MG63 (cell line): Measurements from ENCODE around the gene GDI1. TPM values are rescaled to one million over a fixed set of nuclear protein-coding genes. Genes with fewer than 3 reads are reported as not detected.
A peak's percentile ranks its signal among the peaks of the same experiment; 100 is the strongest.

ENCODE experiments used
- DNase-seq: peaks from one replicate; pipeline ENCODE4 v3.0.0-alpha.2; 2020
- H3K27me3 ChIP-seq: fragments of 250-450 bp; sonication (Bioruptor Pico); 2 replicates; pipeline ENCODE4 v1.5.1; 2020; ENCODE audit warnings: mild to moderate bottlenecking, moderate library complexity
- H3K36me3 ChIP-seq: fragments of 250-450 bp; sonication (Bioruptor Pico); 2 replicates; pipeline ENCODE4 v1.5.1; 2020; ENCODE audit warnings: mild to moderate bottlenecking, moderate library complexity
- H3K4me3 ChIP-seq: fragments of 250-450 bp; sonication (Bioruptor Pico); 2 replicates; pipeline ENCODE4 v1.5.1; 2020; ENCODE audit warnings: mild to moderate bottlenecking, moderate library complexity
- H3K9me3 ChIP-seq: fragments of 250-450 bp; sonication (Bioruptor Pico); 2 replicates; pipeline ENCODE4 v1.5.1; 2020; ENCODE audit warnings: mild to moderate bottlenecking, moderate library complexity
- total RNA-seq: library from RNA; depleted of rRNA; stranded (reverse); fragments of >200 nt; shearing (Covaris generic); gene quantifications from 2 replicates; pipeline ENCODE4 v1.2.3, GENCODE V29; 2014; ENCODE audit warnings: low replicate concordance

The GDI1 gene
- total RNA-seq, 1 experiment from 2014 or later: 43.6 TPM

DNA sequence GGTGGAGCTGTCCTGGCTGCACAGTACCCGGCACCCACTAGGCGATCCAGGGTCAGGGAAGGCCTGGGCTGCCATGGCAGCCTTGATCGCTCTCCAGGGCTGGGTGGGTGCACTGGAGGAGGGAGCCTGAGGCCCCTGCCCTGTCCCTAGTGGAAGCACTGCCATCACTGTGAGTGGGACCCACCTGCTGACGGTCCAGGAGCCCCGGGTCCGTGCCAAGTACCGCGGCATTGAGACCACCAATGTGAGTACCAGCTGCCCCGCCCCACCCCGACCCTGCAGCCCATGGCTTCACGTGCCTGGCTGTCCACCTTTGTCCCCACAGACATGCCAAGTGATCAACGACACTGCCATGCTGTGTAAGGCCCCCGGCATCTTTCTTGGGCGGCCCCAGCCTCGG is 30.0 kb downstream of the GDI1 start:
- DNase-seq: no peak
- no peaks in the 10 kb centered on the region for H3K36me3 ChIP-seq
- no peaks in the 10 kb centered on the region for H3K27me3 ChIP-seq
- no peak overlapping the region for H3K4me3 ChIP-seq
- no peaks in the 10 kb centered on the region for H3K9me3 ChIP-seq

DNA sequence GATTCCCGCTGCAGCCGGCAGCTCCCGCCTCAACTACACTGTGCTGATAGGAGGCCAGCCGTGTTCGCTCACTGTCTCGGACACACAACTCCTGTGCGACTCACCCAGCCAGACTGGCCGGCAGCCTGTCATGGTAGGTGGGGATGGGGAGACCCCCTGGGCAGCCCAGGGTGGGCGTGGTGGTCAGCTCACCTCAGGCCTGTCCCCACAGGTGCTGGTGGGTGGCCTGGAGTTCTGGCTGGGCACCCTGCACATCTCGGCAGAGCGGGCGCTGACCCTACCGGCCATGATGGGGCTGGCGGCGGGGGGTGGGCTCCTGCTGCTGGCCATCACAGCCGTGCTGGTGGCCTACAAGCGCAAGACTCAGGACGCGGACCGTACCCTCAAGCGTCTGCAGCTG is 30.6 kb downstream of the GDI1 start:
- no peaks in the 10 kb centered on the region for H3K9me3 ChIP-seq
- no peak for DNase-seq
- H3K36me3 ChIP-seq: no peaks in the 10 kb centered on the region
- H3K27me3 ChIP-seq: no peaks in the 10 kb centered on the region
- H3K4me3 ChIP-seq: no peak overlapping the region

DNA sequence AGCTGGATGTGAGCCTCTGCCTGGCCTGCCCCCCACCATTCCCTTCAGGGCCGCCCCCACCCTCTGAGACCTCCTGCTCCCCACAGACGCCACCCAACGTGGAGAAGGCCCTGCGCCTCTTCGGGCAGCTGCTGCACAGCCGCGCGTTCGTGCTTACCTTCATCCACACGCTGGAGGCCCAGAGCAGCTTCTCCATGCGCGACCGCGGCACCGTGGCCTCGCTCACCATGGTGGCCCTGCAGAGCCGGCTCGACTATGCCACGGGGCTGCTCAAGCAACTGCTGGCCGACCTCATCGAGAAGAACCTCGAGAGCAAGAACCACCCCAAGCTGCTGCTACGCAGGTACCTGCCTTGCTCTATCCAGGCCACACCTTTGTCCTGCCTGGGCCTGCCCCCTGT is 31.3 kb downstream of the GDI1 start:
- no peak for DNase-seq
- no peak overlapping the region for H3K4me3 ChIP-seq
- no peaks in the 10 kb centered on the region for H3K9me3 ChIP-seq
- no peaks in the 10 kb centered on the region for H3K27me3 ChIP-seq
- H3K36me3 ChIP-seq: no peaks in the 10 kb centered on the region

DNA sequence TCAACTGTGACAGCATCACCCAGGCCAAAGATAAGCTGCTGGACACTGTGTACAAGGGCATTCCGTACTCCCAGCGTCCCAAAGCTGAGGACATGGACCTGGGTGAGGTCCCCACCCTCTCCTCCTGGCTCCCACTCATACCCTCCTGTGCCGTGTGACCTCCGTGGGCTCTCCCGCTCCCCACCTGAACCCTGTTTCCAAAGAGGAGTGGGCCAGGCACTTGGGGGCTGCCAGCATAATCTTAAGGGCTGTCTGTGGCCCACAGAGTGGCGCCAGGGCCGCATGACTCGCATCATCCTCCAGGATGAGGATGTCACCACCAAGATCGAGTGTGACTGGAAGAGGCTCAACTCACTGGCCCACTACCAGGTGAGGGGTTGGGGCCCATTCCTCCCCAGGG is 32.2 kb downstream of the GDI1 start:
- H3K9me3 ChIP-seq: no peaks in the 10 kb centered on the region
- DNase-seq: no peak
- no peak overlapping the region for H3K4me3 ChIP-seq
- H3K27me3 ChIP-seq: no peaks in the 10 kb centered on the region
- no peaks in the 10 kb centered on the region for H3K36me3 ChIP-seq

DNA sequence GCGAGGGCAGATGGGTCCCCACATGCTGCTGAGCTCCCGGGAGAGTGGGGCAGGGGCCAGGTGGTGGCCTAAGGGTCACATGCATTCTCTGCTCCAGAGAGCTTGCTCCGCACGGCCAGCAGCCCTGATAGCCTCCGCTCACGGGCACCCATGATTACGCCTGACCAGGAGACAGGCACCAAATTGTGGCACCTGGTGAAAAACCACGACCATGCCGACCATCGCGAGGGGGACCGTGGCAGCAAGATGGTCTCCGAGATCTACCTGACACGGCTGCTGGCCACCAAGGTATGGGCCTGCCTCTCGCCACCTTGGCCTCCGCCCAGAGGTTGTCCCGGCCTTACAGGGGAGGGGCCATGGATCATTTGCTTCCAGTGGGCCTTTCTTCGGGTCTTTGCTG is 32.9 kb downstream of the GDI1 start:
- Histone ChIP-seq H3K36me3 (no peaks in the 10 kb centered on the region), H3K27me3 (no peaks in the 10 kb centered on the region), H3K9me3 (no peaks in the 10 kb centered on the region), H3K4me3 (no peak overlapping the region)
- no peak for DNase-seq

DNA sequence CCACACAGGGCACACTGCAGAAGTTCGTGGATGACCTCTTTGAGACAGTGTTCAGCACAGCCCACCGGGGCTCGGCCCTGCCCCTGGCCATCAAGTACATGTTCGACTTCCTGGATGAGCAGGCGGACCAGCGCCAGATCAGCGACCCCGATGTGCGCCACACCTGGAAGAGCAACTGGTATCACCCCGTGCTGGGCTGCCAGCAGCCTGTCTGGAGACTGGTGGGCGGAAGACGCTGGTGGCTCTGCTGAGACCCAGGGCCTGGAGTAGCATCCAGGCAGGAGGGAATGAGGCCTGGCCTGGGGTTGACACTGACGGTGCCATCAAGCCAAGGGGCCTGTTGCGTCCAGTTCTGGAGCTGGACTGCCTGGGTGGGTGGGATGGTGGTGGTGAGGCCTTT is 33.5 kb downstream of the GDI1 start:
- no peak overlapping the region for H3K4me3 ChIP-seq
- H3K27me3 ChIP-seq: no peaks in the 10 kb centered on the region
- H3K36me3 ChIP-seq: no peaks in the 10 kb centered on the region
- no peak for DNase-seq
- no peaks in the 10 kb centered on the region for H3K9me3 ChIP-seq

DNA sequence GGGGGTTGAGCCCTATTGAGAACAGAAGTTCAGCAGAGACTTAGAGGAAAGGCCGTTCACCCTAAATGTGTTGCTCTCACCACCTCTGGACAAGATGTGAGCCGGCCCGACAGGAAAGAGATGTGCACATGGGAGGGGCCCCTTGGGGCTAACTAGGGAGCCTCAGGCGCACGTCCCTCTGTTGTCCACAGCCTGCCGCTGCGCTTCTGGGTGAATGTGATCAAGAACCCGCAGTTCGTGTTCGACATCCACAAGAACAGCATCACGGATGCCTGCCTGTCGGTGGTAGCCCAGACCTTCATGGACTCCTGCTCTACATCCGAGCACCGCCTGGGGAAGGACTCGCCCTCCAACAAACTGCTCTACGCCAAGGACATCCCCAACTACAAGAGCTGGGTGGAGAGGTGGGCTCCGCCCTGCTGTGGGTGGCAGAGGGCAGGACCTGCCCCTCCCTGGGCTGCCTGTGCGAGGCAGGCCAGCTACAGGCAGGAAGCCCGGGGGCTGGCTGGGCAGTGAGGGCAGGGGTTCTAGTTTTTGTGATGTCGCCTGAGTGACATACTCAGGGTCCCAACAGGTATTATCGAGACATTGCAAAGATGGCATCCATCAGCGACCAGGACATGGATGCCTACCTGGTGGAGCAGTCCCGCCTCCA is 34.1 kb downstream of the GDI1 start:
- H3K9me3 ChIP-seq: no peaks in the 10 kb centered on the region
- H3K4me3 ChIP-seq: no peak overlapping the region
- no peaks in the 10 kb centered on the region for H3K27me3 ChIP-seq
- no peak for DNase-seq
- no peaks in the 10 kb centered on the region for H3K36me3 ChIP-seq

DNA sequence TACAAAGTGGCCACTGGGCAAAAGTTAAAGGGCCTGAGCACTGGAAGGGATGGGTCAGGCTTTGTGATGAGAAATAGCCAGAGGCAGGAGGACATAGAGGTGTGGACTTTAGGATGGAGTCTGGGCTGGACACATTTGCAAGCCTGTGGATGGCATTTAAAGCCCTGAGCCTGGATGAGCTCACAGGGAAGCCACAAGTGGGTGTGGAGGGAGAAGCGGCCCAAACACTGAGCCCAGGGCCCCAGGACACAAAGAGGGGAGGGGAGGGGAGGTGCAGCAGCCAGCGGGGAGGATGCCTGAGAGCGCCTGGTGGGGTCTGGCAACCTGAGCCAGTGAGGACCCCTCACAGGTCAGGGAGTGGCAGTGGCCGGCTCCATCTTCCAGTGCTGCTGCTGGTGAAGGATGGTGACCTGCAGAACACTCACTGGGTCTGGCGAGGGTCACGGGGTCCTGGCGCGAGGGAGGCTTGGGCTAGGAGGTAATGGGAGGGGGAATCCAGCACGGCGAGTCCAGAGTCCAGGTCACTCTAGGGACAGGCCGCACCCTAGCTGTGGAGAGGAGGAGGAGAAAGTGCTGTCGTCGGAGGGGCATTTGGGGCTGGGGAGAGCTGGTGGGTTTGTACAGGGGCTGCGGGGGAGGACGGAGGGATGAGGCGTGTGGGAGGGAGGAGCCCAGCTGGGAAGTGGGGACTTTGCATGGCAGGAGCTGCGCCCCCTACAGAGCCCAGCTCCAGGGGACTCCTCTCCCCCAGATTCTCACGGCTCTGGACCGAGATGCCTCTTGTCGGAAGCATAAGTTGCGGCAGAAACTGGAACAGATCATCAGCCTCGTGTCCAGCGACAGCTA is 35.1 kb downstream of the GDI1 start:
- Histone ChIP-seq H3K36me3 (no peaks in the 10 kb centered on the region), H3K4me3 (no peak overlapping the region), H3K27me3 (no peaks in the 10 kb centered on the region), H3K9me3 (no peaks in the 10 kb centered on the region)
- DNase-seq: no peak

DNA sequence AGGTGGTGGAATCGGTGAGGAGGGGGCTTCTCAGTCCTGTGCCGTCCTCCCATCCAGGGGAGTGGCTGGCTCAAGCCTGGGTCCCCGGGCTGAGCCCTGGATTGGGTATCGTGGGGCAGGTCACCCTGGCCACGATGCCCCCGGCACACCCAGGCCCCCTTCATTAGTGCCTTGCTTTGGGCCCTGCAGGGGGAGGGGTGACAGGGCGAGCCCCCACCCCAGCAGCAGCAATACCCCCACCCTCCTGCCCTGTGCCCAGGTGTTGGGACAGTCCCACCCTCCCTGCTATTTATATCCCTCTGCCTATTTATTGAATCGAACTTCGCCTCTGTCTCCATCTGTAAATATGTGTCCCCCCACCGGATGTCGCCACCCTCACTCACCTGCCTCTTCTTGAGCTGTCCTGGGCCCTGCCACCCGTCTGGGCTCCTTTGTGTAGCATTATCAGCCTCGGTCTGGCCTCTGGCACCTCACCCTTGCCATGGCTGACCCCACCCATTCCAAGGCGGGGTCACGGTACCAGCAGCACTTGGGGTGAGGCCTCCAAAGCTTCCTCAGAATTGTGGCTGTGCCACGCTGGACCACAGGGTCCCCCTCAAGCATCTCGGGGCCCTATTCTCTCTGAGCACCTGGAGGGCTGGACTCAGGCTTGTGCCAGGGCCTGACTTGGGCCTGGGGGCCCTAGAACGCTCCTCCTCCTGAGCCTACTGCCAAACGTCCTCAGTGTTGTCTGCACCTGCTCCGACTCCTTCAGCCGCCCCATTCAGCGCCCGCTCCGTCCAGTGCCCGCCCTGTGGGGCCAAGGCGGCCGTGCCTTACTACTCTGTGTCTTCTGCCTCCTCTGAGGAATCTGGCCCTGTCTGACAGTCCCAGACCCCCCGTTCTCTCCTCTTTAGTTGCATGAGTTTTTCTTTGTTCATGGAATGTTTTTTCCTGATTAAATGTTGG is 36.0 kb downstream of the GDI1 start:
- no peaks in the 10 kb centered on the region for H3K27me3 ChIP-seq
- no peak overlapping the region for H3K4me3 ChIP-seq
- no peak for DNase-seq

DNA sequence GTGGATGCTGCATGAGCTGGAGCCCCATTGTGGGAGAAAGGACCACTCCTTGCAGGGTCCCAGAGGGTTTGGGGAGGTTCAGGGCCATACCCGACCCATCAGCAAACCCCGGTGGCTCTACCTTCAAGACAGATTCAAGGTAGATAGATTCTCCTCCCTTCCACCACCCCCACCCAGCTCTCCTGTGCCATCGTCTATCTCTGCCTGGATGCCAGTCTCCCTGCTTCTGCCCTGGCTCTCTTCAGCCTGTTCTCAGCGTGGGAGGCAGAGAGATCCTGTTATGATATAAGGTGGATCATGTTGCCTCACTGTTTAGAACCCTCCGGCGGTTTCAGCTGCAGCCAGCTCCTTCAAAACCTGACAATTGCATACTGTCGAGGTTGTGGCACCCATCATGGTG is 36.7 kb downstream of the GDI1 start:
- H3K27me3 ChIP-seq: no peaks in the 10 kb centered on the region
- no peak overlapping the region for H3K4me3 ChIP-seq
- no peaks in the 10 kb centered on the region for H3K36me3 ChIP-seq
- H3K9me3 ChIP-seq: no peaks in the 10 kb centered on the region
- DNase-seq: no peak

More for the DNA sequence above, 36.0 kb downstream of the GDI1 start:
- Histone ChIP-seq H3K9me3 (no peaks in the 10 kb centered on the region), H3K36me3 (no peaks in the 10 kb centered on the region)

DNA sequence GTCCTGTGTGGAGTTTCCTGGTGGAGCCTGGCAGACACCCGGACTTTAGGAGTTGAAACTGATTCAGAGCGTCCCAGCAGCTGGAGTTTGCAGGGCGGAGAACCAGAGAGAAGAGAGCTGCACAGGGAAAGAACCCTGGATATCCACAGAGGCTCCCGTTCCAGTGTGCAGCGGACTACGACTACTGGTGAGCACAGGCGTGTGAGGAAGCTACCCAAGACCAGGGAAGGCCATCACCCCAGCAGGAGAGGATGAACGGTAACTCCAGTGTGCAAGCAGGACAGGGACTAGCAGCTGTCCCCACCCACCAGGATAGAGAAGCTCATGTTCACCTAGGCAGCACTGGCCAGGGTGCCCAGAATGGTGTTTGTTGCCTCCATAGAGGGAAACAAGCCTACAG is 39.9 kb downstream of the GDI1 start:
- H3K27me3 ChIP-seq: no peaks in the 10 kb centered on the region
- H3K4me3 ChIP-seq: no peak overlapping the region
- H3K9me3 ChIP-seq: no peaks in the 10 kb centered on the region
- H3K36me3 ChIP-seq: no peaks in the 10 kb centered on the region
- DNase-seq: no peak

DNA sequence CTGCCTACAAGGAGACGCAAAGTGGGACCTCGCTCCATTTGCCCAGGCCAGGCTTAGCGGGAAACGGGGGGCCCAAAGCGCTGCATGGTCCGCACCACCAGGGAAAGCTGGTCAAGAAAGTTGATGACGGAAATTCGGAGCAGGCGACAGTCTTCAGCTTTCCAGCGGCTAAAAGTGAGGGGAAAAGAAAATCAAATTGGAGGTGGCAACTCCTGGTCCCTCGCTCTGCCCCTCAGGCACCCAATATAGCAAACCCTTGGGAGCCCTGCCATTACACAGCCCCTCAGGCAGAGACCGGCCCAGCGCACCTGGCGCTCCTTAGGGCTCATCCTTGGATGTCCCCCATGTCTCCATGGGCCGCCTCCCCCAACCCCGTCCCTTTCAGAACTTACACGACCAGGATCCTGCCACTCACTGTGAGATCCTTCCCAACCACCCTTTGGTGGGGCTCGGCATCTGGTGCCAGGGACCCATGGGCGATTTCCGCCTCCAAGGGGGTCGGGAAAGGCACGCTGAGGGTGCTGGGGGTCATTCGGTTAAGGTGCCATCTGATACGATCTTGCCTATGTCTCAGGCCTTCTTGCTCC is 41.0 kb downstream of the GDI1 start:
- Histone ChIP-seq H3K9me3 (no peaks in the 10 kb centered on the region), H3K27me3 (no peaks in the 10 kb centered on the region), H3K4me3 (peak overlapping the region; percentile 48), H3K36me3 (no peaks in the 10 kb centered on the region)
- no peak for DNase-seq

DNA sequence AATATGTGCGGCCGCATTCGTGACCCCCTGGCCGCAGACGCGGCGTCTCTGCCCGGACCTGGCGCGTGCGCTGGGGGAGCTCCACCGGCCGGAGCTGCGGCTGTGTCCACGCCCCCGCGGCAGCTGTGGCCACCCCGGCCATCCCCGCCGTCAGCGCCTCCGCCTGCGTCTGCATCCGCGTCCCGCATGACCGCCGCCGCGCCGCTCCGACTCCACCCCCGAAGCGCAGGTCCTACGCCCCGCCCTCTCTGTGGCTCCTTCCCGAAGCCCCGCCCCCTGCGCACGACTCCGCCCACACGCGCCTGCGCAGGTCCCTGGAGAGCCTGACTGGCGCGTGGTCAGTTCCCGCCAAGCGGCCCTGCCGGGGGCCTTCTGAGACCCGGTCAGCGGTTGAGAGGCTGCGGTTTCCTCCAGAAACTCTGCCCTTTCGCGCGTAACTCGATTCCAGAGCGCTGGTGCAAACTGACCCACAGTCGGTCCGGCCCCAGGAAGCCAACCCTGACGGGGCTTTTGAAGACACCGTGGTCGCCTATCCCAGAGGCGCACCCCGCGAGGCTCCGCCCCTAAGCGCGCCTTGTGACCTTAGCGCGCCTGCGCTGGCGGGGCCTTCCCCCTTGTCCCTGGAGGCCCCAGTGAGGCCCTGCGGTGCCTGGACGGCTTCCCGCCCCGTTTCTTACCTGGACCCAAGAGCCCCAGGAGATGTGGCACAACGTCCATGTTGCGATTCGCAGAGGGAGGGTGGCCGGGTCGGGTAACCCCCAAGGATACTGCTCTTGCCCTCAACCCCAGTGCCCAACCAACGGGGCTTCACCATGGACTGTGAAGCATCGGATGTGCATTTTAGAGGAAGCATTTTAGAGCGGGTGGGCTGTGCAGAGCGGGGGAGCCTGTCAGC is 42.0 kb downstream of the GDI1 start, which contains the start of gene LAGE3:
Gene LAGE3 (minus strand): TSS at position 554 of the 895 bp plus-strand sequence. CDS start 366 bp downstream, at position 188.
- Histone ChIP-seq H3K4me3 (peak within 1 kb of the TSS; percentile 48), H3K36me3 (0 out of 2 replicates have a peak, but pooled peaks cover under 1% of the 10 kb centered on the region), H3K9me3 (no peaks in the 10 kb centered on the region), H3K27me3 (no peaks in the 10 kb centered on the region)
- DNase-seq: peak; percentile 84

DNA sequence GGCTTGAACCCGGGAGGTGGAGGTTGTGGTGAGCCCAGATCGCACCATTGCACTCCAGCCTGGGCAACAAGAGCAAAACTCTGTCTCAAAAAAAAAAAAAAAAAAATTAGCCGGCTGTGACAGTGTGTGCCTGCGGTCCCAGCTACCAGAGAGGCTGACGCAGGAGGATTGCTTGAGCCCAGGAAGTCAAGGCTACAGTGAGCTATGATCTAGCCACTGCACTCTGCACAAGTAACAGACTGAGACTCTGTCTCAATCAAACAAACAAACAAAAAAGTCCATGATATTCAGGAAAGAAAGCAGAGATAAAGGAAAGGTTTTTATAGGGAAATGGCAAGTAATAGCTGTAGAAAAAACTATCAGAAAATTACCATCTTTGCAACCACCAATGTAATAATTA is 44.2 kb downstream of the GDI1 start:
- H3K27me3 ChIP-seq: no peaks in the 10 kb centered on the region
- no peak for DNase-seq
- H3K36me3 ChIP-seq: peaks cover 16% of the 10 kb centered on the region

DNA sequence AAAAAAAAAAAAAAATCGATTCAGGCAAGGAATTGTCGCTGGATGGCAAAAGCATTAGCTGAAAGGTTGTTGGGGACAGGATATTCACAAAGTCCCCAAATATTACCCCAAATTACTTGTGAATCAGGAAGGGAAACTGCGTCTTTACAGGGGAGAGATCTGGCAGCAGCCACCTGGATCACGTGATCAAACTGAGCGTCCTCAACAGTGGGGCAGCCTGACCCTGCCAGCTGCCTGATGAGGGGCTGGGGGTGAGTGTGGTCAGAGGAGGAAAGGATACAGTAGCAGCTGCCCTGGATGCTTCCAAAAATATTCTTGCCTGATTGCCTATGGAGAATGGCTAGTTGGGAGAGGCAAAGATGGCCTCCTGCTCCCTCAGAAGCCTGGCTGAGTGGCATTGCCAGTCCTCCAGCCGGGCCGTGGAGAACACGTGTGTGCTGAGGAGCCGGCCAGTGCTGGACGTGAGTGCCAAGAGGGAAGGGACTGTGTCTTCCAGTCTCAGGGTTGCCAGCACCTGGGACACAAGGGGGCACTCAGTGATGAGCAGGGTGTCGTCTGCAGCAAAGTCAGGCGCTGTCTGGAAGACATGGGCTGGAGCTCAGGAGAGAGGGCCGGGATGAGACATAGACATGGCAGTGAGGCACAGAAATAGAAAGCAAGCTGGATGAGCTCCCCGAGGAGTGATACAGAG is 45.1 kb downstream of the GDI1 start:
- Histone ChIP-seq H3K9me3 (no peaks in the 10 kb centered on the region), H3K27me3 (no peaks in the 10 kb centered on the region), H3K4me3 (no peak overlapping the region), H3K36me3 (peaks cover 16% of the 10 kb centered on the region)
- no peak for DNase-seq

More for the DNA sequence above, 44.2 kb downstream of the GDI1 start:
- Histone ChIP-seq H3K4me3 (no peak overlapping the region), H3K9me3 (no peaks in the 10 kb centered on the region)
